HG03575 (cell line): ENCODE measurements around the gene DCAF5.

Experiments
- ATAC-seq: cut with Tn5 transposase; IDR thresholded peaks from one replicate; pipeline ENCODE4 v1.9.1; 2021; ENCODE audit not compliant: unreplicated experiment, insufficient number of reproducible peaks, low FRiP score; ENCODE audit errors: extremely low read depth

DCAF5 gene

GRCh38 chr14:69151458-69152180 is 1.3 kb downstream of the DCAF5 start:
- ATAC-seq = no peak

GRCh38 chr14:69149461-69150244 is 3.3 kb downstream of the DCAF5 start:
- ATAC-seq = no peak

DNA sequence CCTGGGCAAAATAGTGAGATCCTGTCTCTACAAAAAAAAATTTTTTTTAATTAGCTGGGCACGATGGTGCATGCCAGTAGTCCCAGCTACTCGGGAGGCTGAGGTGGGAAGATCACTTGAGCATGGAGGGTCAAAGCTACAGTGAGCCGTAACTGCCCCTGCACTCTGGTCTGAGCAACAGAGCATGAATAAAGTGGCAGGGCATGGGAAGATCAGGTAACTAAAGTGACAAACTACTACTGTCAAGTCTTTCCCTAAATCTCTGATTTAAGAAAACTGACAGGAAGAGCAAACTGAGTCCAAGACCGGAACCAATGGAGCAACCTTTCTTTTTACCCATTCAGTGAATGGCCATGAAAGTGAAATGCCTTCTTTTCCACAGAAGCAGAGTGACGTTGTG is 10.8 kb downstream of the DCAF5 start:
- ATAC-seq = no peak

DNA sequence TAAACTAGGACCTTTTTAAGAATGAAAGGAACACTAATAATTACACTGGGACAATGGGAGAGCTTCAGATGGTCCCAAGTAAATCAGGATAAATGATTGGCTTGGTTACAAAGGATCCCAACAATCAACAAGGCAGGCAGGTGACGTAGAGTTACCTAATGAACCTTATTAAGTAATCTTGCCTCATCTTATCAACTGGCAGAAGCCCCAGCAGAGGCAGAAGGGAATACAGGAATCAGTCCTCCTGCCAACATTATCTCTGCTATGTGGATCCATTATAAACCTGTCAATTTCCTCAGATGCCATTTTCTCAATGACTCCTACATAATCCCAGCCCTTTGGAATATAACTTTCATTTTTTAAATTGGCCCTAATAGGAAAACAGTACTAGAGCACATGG is 11.4 kb downstream of the DCAF5 start:
- ATAC-seq = no peak

DNA sequence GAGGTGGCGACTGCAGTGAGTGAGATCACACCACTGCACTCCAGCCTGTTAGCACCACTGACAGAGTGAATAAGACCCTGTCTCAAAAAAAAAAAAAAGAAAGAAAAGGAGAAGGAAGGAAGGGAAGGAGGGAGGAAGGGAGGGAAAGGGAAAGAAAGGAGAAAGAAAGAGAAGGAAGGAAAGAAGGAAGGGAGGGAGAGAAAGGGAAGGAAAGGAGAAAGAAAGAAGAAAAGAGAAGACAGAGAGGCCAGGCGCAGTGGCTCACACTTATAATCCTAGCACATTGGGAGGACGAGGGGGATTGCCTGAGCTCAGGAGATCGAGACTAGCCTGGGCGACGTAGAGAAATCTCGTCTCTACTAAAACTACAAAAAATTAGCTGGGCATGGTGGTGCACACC is 13.2 kb downstream of the DCAF5 start:
- ATAC-seq = no peak

DNA sequence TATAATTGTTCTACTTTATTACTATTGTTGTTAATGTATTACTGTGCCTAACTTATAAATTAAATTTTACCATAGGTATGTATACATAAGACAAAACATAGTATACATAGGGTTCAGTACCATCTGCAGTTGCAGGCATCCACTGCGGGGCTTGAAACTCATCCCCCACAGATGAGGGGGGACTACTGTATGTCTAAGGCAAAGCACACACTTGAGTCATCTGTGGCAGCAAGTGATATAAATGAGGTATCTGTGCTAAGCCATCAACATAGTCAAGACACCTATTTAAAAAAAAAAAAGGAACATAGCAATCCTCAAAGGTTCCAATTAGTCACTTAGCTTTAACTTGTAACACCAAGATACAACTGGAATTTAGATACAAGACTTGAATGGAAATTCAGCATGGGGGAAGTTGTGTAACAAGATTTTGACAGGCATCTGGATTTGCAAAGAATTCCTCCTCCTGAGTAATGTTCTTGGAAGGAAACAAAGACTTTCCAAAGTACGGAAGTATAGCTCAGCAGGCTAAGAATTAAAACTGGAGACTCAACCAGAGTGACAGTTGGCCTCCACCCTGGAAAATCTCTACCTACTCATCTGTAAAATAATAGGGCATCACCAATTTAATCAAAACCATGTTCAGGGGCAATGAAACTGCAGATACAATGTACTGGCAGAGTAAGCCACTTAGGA is 14.9 kb downstream of the DCAF5 start:
- no peak for ATAC-seq

DNA sequence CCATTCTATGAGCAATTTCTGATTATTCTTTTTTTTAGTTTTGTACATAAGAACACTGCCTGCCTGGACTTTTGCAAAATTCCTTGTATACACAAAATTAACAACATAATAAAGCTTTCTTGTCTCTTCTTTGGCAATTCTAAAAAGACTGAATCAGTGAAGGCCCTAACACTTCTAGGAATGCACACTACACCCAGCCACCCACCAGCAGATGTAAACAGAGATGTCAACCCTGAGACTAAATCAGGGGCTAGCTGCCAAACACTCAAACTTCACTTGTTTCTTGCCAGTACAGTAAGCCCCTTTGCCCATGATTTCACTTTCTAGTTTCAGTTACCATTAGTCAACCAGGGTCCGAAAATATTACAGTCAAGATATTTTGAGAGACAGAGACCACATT is 15.5 kb downstream of the DCAF5 start:
- ATAC-seq = no peak

GRCh38 chr14:69135133-69135532 is 17.8 kb downstream of the DCAF5 start:
- ATAC-seq = no peak

GRCh38 chr14:69133206-69134125 is 19.5 kb downstream of the DCAF5 start:
- no peak for ATAC-seq

- ATAC-seq = no peak
Measured at GRCh38 chr14:69132513-69133181, 20.3 kb downstream of the DCAF5 start.

- no peak for ATAC-seq
Measured at GRCh38 chr14:69131176-69131575, 21.7 kb downstream of the DCAF5 start.

- no peak for ATAC-seq
Measured at GRCh38 chr14:69129264-69129880, 23.5 kb downstream of the DCAF5 start.

DNA sequence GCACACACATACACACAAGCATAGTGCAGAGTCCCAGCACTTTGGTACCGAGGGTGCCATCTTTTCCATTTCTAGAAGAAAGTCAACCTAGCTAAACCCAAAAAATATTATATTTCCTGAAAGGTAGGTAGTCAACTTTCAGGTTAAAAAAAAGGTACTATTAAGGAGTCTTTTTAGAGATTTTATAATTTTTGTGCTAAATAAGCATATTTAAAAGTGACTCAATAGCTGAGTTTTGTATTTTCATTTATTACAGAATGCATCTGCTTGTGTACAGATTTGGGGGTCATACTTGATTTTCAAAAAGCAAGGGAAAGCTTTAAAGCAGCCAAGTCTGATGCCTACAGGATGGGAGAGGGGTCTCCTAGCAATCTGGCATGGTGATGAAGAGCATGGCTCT is 34.6 kb downstream of the DCAF5 start:
- ATAC-seq = no peak

GRCh38 chr14:69117020-69117767 is 35.7 kb downstream of the DCAF5 start:
- no peak for ATAC-seq

- no peak for ATAC-seq
Measured at GRCh38 chr14:69115407-69116185, 37.3 kb downstream of the DCAF5 start.

GRCh38 chr14:69114763-69115162 is 38.2 kb downstream of the DCAF5 start:
- ATAC-seq = no peak

DNA sequence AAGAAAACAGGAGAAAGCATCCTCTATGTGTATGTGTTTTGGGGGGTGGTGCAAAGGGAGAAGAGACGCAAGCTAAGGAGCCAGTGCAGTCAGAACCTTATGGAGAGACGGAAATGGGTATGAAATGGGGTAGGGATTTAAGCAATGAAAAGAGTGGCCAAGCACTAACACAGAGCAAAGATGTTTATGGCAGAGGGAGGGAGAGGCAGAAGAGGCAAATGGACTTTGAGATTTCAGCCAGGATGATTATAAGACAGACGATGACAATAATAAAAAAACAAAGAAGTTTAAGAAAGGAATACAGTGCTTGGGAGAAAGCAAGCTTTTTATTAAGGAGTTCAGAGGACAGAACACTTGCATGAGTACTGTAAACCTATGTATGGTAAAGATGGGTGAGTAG is 44.6 kb downstream of the DCAF5 start:
- ATAC-seq = no peak
